CD4-positive, alpha-beta T cell treated with Interferon gamma for 1 hour (primary cell): ENCODE measurements around the gene ALKBH4.
A peak's percentile ranks its signal among the peaks of the same experiment; 100 is the strongest.
"Not testable (repeated sequence)": the region's sequence is repeated elsewhere in the genome, so short reads cannot be mapped to it uniquely, and the experiment has no call there.

ENCODE experiments used
- DNase-seq: peaks from one replicate; pipeline ENCODE4 v3.0.0-alpha.2; 2020

Gene ALKBH4

DNA sequence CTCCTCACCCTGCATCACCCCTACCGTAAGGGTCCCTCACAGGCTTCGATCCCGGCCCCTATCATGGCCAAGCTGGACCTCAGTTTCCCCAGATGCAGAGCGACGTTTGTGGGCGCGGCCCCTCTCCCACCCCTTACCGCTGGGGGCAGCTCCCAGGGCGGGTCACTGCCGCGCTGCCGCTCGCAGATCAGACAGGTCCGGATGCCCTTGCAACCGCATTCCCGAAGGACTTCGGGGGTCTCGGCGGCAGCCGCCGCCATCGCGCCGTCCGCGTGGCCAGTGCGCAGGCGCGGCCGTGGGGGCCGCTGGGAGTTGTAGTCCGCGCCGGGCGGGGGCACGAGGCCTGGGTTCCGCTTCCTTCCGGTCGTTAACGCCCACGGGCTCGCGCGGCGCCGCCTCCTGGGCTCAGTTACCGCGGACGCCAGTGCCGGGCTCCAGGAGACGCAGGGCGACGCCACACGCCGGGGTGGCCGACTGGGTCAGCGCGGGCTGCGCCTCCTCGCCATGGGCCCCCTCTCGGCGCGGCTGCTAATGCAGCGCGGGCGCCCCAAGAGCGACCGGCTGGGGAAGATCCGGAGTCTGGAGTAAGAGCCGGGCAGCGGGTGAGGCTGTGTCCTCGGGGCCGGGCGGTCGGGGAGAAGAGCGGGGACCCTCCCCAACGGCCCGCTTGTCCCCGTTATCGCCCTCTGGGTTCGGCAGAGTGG lies at the start of gene ALKBH4, which contains the start of gene LRWD1:
ALKBH4 (minus strand) TSS at position 287 of the 704 bp plus-strand sequence; CDS start at position 260, 27 bp downstream.
LRWD1 (plus strand) TSS at position 408 of the 704 bp plus-strand sequence; CDS start at position 505, 97 bp downstream.
- peak; percentile 93 for DNase-seq

GRCh38 chr7:102512642-102513221 lies 48.1 kb upstream of the ALKBH4 start:
- DNase-seq = not testable (repeated sequence)

DNA sequence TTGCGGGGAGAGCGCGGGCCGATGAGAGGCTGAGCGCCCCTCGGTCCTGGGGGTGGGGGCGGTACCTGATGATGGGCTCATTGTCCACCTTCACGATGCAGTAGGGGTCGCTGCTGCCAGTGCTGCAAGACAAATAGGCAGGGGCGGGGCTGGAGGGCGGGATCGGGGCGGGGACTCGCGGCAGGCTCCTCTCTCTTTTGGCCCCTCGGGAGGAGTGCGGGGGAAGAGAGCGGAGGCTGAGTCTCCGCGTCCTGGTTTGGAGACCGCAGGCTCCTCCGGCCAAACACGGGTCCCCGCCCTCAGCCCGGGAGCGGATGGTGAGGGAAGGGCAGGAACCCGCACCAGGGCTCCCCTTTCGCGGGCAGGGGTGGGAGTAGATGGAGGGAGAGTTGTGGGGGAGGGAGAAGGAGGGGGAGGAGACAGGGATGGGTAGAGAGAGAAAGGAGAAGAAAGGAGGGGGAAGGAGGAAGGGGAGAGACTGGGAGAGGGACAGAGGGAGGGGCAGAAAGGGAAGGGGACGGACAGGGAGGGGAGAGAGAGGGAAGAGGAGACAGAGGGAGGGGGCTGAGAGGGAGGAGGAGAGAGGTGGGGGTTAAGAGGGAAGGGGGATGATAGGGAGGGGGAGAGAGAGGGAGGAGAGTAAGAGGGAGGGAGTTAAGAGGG lies 47.3 kb upstream of the ALKBH4 start:
- DNase-seq = not testable (repeated sequence)

GRCh38 chr7:102510575-102510974 lies 45.9 kb upstream of the ALKBH4 start:
- not testable (repeated sequence) for DNase-seq

- not testable (repeated sequence) for DNase-seq
Observed at GRCh38 chr7:102507410-102508088, 42.9 kb upstream of the ALKBH4 start.

- not testable (repeated sequence) for DNase-seq
Observed at GRCh38 chr7:102505298-102506185, 40.9 kb upstream of the ALKBH4 start.

GRCh38 chr7:102503141-102503540 lies 38.5 kb upstream of the ALKBH4 start:
- not testable (repeated sequence) for DNase-seq

DNA sequence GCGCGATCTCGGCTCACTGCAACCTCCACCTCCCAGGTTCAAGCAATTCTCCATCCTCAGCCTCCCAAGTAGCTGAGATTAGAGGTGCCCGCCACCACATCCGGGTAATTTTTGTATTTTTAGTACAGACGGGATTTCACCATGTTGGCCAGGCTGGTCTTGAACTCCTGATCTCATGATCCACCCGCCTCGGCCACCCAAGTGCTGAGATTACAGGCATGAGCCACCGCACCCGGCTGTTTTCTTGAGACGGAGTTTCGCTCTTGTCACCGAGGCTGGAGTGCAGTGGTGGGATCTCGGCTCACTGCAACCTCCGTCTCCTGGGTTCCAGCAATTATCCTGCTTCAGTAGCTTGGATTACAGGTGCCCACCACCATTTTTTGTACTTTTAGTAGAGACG lies 33.7 kb upstream of the ALKBH4 start:
- not testable (repeated sequence) for DNase-seq

DNA sequence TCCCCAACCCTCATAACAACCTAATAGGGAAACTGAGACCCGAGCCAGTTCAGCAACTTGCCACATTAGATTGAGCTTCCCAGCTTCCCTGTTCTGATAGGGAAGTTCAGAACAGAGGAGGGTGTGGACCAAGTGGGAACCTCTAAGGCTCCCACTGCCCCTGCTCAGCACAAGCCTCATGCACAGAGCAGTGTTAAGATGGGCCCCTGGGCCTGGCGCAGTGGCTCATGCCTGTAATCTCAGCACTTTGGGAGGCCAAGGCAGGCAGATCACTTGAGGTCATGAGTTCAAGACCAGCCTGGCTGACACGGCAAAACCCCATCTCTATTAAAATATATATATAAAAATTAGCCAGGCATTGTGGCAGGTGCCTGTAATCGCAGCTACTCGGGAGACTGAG lies 32.6 kb upstream of the ALKBH4 start:
- not testable (repeated sequence) for DNase-seq

DNA sequence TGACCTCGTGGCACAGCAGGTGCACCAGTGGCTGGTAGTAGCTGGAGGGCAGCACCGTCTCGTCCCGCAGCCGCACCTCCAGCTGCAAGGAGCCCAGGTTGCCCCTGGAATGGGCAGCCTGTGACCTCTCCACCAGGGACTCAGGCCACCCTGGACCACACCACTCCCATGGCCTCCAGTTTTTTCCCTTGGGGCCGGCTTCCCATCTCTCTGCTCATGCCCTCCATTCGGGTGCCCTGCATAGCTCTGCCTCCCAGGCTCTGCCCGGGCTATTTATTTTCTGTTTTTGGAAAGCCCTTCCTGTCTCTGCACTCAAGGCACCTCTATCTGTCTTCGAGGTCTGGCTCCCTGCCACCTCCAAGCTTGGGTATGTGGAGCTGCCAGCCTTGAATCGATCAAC lies 32.2 kb upstream of the ALKBH4 start:
- not testable (repeated sequence) for DNase-seq

DNA sequence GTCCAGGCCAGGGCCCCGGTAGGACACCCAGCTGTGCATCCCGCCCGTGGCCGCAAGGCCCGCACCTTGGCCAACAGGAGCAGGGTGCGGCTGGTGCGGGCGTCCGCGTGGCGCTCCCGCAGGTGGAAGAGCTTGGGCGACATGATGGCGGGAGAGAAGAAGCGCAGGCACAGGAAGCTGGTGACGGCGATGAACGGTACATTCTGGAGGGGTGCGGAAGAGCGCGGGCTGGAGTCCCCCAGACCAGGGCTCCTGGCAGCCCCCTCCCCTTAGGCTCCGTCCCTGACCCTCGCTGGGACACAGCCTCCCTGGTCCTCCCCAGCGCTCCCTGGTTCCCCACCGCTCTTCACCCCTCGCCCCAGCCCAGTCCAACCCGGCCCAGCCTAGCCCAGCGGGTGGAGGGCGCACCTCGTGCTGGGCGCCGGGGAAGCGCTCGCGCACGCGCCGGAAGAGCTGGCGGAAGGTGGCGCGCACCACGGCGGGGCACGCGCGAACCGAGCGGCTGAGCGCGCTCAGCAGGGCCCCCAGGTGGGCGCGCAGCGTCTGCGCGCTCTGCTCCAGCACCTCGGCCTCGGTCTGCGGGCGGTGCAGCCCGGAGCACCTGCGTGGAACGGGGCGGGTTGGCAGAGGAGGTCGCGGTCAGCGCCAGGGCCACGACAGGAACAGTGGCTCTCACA lies 29.9 kb upstream of the ALKBH4 start:
- DNase-seq = not testable (repeated sequence)

- DNase-seq = not testable (repeated sequence)
Observed at GRCh38 chr7:102494026-102494425, 29.4 kb upstream of the ALKBH4 start.

DNA sequence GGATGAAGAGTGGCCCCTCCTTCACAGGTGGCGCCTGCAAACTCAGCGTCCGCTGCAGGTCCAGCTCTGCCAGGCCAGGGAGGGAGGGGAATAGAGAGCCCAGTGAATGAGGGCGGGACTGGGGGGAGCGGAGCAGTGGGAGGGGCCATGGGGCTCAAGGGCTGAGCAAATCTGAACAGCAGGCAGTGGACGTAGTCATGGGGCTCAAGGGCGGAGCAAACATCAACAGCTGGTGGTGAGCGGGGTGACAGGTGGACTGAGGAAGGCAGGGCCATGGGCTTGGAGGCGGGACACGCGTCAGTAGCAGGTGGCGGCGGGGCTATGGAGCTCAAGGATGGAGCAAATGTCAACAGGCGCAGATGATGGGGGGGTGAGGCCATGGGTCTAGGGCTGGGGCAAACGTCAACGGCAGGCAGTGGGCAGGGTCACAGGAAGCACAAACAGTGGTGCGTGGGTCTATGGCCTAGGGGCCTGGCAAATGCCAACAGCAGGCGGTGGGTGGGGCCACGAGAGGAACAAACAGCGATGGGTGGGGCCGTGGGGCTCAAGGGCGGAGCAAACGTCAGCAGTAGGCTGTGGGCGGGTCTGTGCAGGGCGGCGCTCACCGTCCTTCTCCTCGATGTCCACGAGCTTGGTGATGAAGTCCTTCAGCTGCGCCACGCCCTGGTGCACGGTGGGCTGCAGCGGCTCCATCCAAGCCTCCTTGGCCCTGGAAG lies 28.7 kb upstream of the ALKBH4 start:
- DNase-seq = peak; percentile 32

DNA sequence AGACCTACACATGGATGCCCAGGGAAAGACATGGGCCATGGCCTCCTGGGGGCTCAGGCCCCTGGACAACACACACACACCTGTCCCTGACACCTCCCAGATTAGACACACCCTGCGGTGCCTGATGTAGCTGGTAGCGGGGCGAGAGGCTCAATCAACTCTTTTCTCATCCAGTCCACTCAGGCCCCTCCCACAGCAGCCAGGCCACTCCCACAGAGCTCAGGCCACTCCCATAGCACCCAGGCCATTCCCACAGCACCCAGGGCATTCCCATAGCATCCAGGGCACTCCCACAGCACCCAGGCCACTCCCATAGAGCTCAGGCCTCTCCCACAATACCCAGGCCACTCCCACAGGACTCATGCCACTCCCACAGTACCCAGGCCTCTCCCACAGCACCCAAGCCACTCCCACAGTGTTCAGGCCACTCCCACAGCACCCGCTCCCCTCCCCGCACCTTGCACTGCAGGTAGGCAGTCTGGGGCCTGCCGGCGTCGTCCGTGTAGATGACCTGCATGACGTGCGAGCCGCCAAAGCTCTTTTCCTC lies 25.9 kb upstream of the ALKBH4 start:
- DNase-seq = peak; percentile 50

- DNase-seq = not testable (repeated sequence)
Observed at GRCh38 chr7:102484317-102484716, 19.7 kb upstream of the ALKBH4 start.

GRCh38 chr7:102481962-102482361 lies 17.3 kb upstream of the ALKBH4 start:
- not testable (repeated sequence) for DNase-seq

DNA sequence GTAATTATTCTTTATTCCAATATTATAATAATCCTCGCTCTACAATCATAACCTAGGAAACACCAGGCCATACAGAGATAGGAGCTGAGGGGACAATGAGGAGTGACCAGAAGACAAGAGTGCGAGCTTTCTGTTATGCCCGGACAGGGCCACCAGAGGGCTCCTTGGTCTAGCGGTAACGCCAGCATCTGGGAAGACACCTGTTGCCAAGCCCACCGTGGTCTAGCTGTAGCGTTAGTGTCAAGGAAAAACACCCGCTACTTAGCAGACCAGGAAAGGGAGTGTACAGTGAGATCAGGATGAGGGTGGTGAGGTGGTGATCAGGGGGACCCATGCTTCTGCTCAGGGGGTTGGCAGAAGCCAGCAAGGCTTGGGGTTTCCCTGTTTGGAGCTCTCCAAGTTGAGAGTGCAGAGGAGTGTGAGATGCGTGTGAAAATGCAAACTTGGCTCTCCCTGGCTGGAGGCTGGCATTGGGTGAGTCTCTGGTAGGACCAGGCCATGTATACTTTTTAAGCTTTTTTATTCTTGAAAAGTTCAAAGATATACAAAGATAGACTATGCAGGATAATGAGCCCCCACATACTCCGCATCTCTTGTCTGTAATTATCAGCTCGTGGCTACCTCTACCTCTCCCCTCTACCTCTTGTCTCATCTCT lies 15.4 kb upstream of the ALKBH4 start:
- DNase-seq = peak; percentile 35

DNA sequence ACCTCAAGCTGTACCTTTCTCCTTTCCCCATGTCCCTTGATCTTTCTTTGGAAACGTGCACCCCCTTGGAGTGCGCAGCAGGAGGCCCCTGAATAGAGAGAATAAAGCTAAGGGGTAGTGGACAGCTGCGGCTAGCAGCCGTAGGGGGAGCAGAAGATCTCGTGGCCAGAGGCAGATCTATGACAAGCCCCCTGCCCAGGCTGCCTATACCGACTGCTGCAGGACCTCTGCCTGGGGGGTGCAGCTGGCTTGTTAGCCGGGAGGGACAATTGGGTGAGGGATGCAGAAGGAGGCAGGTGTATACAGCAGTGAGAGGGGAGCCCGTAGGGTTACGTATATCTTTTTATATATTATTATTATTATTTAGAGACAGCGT lies 14.5 kb upstream of the ALKBH4 start:
- not testable (repeated sequence) for DNase-seq

GRCh38 chr7:102478314-102479208 lies 13.9 kb upstream of the ALKBH4 start, which contains the start of gene POLR2J:
TSS of gene POLR2J (minus strand) at chr7:102478922. CDS start at chr7:102478860, 62 bp downstream.
- peak; percentile 91 for DNase-seq
